CD4-positive, alpha-beta T cell treated with Interleukin-17A for 4 hours (primary cell): ENCODE data around the gene SELENOK.

Experiments used
- DNase-seq: peaks from one replicate; pipeline ENCODE4 v3.0.0-alpha.2; 2020; ENCODE audit warnings: mixed read lengths

Gene SELENOK

GRCh38 chr3:53841296-53841695 is 50.4 kb downstream of the SELENOK start:
- no peak for DNase-seq

- no peak for DNase-seq
Measured at GRCh38 chr3:53837331-53837730, 54.3 kb downstream of the SELENOK start.

- no peak for DNase-seq
Measured at GRCh38 chr3:53836084-53836872, 55.4 kb downstream of the SELENOK start.

- no peak for DNase-seq
Measured at GRCh38 chr3:53835257-53835656, 56.4 kb downstream of the SELENOK start.

GRCh38 chr3:53834429-53835095 is 57.1 kb downstream of the SELENOK start:
- no peak for DNase-seq
